ENCODE data around the gene RBM23.
A peak's percentile ranks its signal among the peaks of the same experiment; 100 is the strongest.

RBM23 gene

GRCh38 chr14:22871224-22872032 is 47.5 kb downstream of the RBM23 start, which contains the start of gene LRP10 (continued):
- TF ChIP-seq ZNF394 (tag by site-specific recombination; IDR thresholded peaks at IDR 0.05; ENCODE audit: borderline replicate concordance) (peak; percentile 80; the same call in 1 of the 2 replicates), ZNF16 (tag by site-specific recombination; IDR thresholded peaks at IDR 0.05; ENCODE audit: low read depth) (no peak), YY2 (tag by site-specific recombination; IDR thresholded peaks at IDR 0.05) (no peak), ZNF302 (tag by site-specific recombination; IDR thresholded peaks at IDR 0.05; ENCODE audit: low read depth) (no peak), ZNF704 (tag by site-specific recombination; IDR thresholded peaks at IDR 0.05) (0 out of 2 replicates have a peak, but pooled peaks have one; percentile 36), ZBTB20 (tag by site-specific recombination; IDR thresholded peaks at IDR 0.05) (no peak; the same call in 1 of the 2 replicates), ZNF184 (tag by site-specific recombination; IDR thresholded peaks at IDR 0.05) (no peak), HOXD13 (CRISPR knock-in tag; IDR thresholded peaks at IDR 0.05; ENCODE audit: borderline replicate concordance) (no peak), ZNF76 (tag by site-specific recombination; IDR thresholded peaks at IDR 0.05; ENCODE audit: borderline replicate concordance, low read depth) (no peak), ZNF423 (tag by site-specific recombination; IDR thresholded peaks at IDR 0.05) (no peak; the same call in 1 of the 2 replicates), ZNF398 (tag by site-specific recombination; IDR thresholded peaks at IDR 0.05) (no peak), ZNF518A (tag by site-specific recombination; conservative IDR thresholded peaks at IDR 0.05; ENCODE audit: low read depth) (0 out of 2 replicates have a peak, but pooled peaks have one; percentile 12), ZSCAN23 (tag by site-specific recombination; IDR thresholded peaks at IDR 0.05) (0 out of 2 replicates have a peak, but pooled peaks have one; percentile 8), ZNF488 (tag by site-specific recombination; IDR thresholded peaks at IDR 0.05) (no peak), BCL6B (tag by site-specific recombination; IDR thresholded peaks at IDR 0.05) (no peak), ZBTB11 (tag by site-specific recombination; conservative IDR thresholded peaks at IDR 0.05; ENCODE audit: low read depth) (no peak; the same call in none of the 2 replicates), ZNF629 (tag by site-specific recombination; IDR thresholded peaks at IDR 0.05) (peak; percentile 84), ZNF785 (tag by site-specific recombination; IDR thresholded peaks at IDR 0.05) (no peak), GFI1B (tag by site-specific recombination; IDR thresholded peaks at IDR 0.05) (no peak), ZNF664 (tag by site-specific recombination; IDR thresholded peaks at IDR 0.05) (no peak), ZNF174 (tag by site-specific recombination; IDR thresholded peaks at IDR 0.05) (no peak), ZNF513 (tag by site-specific recombination; IDR thresholded peaks at IDR 0.05) (no peak), ZNF585B (tag by site-specific recombination; IDR thresholded peaks at IDR 0.05) (no peak)
